ENCODE measurements around the gene ABCA7.

ABCA7 gene

DNA sequence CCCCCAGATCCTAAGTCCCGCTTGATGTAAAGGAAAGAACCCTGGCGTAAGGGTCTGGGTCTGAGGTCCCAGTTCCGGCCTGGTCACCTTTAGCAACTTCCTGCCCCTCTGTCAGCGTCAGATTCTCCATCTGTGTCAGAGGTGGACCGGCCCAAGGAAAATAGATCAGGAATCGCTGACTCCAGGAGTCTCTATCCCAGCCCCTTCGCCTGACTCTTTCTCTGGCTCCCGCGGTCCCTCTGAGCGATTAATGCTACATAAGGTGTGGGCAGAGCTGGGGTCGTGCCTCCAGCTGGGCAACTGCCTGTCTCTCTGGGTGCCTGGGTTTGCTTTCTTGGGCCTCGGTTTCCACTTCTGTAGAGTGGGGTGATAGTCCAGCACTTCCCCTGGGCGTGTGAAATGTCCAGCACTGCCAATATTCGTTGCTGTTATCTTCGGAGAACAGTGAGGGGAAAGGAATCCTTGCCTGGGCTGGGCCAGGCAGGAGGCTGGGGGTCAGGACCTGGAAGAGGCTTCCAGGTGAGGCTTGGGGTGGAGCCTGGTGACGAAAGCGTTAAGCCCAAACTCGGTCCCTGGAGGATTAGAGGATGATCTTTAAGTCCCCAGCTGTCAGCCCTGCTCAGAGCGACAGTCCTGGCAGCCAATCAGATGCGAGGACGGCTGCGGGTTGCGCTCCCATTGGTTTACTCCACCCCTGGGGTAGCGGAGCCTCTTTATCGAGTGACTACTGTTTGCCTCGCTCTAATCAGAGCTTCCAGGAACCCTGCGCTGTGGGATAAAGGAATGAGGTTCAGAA is 767 bp downstream of the ABCA7 start:
- DNase-seq (ENCODE audit: low read depth in 3 of 3, low spot score in 1 of 3) = peak; percentile 79 to 83 (median 80)

- no peak for DNase-seq (ENCODE audit: low read depth in 3 of 3, low spot score in 1 of 3)
These were observed 1.4 kb downstream of the ABCA7 start for GRCh38 chr19:1041272-1041834.

DNA sequence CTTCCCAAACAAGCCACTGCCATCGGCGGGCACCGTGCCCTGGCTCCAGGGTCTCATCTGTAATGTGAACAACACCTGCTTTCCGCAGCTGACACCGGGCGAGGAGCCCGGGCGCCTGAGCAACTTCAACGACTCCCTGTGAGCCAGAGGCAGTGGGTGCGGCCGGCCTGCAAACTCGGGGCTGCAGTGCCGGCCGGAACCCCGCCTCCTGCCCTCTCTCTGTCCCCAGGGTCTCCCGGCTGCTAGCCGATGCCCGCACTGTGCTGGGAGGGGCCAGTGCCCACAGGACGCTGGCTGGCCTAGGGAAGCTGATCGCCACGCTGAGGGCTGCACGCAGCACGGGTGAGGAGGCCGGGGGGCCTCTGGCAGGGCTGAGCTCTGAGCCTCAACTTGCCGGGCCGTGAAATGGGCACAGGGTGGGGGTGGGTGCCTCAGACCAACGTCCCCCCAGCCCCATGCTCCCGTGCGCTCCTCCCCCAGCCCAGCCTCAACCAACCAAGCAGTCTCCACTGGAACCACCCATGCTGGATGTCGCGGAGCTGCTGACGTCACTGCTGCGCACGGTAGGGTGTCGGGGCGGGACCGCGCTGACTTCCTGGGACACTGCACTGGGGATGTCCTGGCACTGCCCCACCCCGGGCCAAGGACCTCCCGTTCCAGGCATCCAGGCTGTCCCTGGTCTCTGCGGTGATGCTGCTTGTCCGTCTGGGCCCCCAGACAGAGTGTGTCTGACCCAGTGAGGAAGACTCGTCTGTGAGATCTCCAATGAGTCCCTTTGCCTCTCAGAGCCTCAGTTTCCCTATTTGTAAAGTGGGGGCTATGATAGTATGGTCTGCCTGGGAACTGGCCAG is 2.2 kb downstream of the ABCA7 start:
- no peak for DNase-seq (ENCODE audit: low read depth in 3 of 3, low spot score in 1 of 3)

DNA sequence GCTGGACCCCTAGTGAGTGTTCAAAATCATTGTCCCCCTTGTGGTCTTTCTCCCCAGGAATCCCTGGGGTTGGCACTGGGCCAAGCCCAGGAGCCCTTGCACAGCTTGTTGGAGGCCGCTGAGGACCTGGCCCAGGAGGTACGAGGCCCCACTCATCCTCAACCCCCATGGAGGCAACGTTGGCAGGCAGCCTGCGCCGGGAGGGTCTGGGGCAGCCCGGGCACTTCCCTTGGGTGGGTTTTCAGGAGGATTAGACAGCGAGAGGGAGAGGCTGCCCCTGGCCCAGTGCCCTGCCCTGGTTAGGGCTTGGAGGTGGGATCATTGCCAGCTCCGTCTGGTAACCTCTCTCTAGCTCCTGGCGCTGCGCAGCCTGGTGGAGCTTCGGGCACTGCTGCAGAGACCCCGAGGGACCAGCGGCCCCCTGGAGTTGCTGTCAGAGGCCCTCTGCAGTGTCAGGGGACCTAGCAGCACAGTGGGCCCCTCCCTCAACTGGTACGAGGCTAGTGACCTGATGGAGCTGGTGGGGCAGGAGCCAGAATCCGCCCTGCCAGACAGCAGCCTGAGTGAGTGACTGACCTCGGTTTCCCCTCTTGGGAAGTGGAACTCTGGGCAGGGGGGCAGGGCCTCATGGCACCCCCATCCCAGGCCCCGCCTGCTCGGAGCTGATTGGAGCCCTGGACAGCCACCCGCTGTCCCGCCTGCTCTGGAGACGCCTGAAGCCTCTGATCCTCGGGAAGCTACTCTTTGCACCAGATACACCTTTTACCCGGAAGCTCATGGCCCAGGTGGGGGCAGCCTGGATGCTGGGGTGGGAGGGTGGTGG is 3.0 kb downstream of the ABCA7 start:
- no peak for DNase-seq (ENCODE audit: low read depth in 3 of 3, low spot score in 1 of 3)

- no peak for DNase-seq (ENCODE audit: low read depth in 3 of 3, low spot score in 1 of 3)
These were observed 5.3 kb downstream of the ABCA7 start for GRCh38 chr19:1045247-1045603.

GRCh38 chr19:1046117-1046626 is 6.3 kb downstream of the ABCA7 start:
- DNase-seq (ENCODE audit: low read depth in 3 of 3, low spot score in 1 of 3) = no peak

DNA sequence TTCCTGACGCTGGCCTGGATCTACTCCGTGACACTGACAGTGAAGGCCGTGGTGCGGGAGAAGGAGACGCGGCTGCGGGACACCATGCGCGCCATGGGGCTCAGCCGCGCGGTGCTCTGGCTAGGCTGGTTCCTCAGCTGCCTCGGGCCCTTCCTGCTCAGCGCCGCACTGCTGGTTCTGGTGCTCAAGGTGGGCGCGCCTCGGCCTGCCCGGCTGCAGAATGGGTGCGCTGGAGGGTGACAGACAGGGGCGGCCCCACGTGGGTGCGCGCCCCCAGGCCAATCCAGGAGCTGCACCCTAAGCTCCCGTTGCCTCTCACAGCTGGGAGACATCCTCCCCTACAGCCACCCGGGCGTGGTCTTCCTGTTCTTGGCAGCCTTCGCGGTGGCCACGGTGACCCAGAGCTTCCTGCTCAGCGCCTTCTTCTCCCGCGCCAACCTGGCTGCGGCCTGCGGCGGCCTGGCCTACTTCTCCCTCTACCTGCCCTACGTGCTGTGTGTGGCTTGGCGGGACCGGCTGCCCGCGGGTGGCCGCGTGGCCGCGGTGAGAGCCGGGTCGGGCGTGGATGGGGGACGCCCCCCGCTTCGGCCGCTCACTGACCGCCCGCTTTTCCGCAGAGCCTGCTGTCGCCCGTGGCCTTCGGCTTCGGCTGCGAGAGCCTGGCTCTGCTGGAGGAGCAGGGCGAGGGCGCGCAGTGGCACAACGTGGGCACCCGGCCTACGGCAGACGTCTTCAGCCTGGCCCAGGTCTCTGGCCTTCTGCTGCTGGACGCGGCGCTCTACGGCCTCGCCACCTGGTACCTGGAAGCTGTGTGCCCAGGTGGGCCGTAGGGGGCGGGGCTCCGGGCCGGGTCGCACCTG is 7.2 kb downstream of the ABCA7 start:
- no peak for DNase-seq (ENCODE audit: low read depth in 3 of 3, low spot score in 1 of 3)

- no peak for DNase-seq (ENCODE audit: low read depth in 3 of 3, low spot score in 1 of 3)
These were observed 7.8 kb downstream of the ABCA7 start for GRCh38 chr19:1047696-1048147.

DNA sequence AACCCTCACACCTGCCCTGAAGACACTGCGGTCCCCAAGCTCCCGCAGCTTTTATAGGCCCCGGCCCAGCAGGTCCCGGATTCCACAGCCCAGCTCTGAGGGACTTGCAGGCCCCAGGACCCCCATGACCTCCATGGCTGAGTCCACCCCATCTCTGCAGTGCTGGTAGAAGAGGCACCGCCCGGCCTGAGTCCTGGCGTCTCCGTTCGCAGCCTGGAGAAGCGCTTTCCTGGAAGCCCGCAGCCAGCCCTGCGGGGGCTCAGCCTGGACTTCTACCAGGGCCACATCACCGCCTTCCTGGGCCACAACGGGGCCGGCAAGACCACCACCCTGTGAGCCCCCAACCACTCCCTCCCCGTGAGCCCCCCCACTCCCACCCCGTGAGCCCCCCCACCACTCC is 9.2 kb downstream of the ABCA7 start:
- DNase-seq (ENCODE audit: low read depth in 3 of 3, low spot score in 1 of 3) = no peak

DNA sequence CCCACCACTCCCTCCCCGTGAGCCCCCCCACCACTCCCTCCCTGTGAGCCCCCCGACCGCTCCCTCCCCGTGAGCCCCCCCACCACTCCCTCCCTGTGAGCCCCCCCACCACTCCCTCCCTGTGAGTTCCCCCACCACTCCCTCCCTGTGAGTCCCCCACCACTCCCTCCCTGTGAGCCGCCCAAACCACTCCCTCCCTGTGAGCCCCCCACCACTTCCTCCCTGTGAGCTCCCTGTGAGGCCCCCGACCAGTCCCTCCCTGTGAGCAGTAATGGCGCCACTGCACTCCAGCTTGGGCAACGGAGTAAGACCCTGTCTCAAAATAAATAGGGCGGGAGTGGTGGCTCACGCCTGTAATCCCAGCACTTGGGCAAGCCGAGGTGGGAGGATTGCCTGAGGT is 9.9 kb downstream of the ABCA7 start:
- DNase-seq (ENCODE audit: low read depth in 3 of 3, low spot score in 1 of 3) = no peak

DNA sequence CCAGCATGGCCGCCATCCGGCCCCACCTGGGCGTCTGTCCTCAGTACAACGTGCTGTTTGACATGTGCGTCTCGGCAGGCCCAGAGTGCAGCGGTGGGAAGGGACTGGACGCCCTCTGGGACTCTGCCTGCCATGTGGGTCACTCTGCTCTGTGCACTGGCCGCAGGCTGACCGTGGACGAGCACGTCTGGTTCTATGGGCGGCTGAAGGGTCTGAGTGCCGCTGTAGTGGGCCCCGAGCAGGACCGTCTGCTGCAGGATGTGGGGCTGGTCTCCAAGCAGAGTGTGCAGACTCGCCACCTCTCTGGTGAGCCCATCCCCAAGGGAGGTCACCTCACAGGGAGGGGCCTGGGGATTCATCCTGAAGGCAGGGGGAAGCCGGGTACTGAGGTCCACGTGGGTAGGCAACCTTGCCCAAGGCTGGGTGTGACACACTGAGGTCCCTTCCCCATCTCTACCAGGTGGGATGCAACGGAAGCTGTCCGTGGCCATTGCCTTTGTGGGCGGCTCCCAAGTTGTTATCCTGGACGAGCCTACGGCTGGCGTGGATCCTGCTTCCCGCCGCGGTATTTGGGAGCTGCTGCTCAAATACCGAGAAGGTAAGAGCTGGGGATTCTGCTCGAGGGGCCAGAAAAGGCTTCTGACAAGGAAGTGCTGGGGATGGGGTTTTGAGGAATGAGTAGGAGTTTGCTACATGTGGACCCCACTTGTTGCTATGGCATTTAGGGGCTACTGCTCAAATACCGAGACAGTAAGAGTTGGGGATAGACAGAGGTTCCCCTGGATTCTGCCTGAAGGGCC is 11.3 kb downstream of the ABCA7 start:
- no peak for DNase-seq (ENCODE audit: low read depth in 3 of 3, low spot score in 1 of 3)

DNA sequence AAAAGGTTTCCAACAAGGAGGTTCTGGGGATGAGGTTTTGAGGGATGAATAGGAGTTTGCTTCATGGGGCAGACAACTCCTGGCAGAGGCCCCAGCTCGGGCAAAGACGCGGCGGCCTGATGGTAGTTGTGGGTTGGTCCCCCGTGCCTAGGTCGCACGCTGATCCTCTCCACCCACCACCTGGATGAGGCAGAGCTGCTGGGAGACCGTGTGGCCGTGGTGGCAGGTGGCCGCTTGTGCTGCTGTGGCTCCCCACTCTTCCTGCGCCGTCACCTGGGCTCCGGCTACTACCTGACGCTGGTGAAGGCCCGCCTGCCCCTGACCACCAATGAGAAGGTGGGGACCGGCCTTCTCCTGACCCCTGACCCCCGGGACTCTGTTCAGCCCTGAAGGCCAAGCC is 11.9 kb downstream of the ABCA7 start:
- no peak for DNase-seq (ENCODE audit: low read depth in 3 of 3, low spot score in 1 of 3)

DNA sequence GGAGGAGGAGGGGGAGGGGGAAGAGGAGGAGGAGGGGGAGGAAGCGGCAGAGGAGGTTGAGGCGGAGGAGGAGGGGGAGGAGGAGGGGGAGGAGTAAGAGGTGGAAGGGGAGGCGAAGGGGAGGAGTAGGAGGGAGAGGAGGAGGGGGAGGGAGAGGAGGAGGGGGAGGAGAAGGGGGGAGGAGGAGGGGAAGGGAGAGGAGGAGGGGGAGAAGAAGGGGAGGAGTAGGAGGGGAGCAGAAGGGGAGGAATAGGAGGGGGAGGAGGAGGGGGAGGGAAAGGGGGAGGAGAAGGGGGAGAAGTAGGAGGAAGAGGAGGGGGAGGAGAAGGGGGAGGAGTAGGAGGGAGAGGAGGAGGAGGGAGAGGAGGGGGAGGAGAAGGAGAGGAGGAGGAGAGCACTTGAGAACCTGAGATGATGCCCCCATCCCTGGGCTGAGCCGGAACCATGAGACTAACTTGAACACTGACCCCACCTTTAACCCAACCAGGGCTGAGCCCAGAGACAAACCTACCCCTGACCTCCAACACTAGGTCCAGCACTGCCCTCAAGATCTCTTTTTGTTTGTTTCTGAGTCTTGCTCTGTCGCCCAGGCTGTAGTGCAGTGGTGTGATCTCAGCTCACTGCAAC is 12.6 kb downstream of the ABCA7 start:
- DNase-seq (ENCODE audit: low read depth in 3 of 3, low spot score in 1 of 3) = no peak

DNA sequence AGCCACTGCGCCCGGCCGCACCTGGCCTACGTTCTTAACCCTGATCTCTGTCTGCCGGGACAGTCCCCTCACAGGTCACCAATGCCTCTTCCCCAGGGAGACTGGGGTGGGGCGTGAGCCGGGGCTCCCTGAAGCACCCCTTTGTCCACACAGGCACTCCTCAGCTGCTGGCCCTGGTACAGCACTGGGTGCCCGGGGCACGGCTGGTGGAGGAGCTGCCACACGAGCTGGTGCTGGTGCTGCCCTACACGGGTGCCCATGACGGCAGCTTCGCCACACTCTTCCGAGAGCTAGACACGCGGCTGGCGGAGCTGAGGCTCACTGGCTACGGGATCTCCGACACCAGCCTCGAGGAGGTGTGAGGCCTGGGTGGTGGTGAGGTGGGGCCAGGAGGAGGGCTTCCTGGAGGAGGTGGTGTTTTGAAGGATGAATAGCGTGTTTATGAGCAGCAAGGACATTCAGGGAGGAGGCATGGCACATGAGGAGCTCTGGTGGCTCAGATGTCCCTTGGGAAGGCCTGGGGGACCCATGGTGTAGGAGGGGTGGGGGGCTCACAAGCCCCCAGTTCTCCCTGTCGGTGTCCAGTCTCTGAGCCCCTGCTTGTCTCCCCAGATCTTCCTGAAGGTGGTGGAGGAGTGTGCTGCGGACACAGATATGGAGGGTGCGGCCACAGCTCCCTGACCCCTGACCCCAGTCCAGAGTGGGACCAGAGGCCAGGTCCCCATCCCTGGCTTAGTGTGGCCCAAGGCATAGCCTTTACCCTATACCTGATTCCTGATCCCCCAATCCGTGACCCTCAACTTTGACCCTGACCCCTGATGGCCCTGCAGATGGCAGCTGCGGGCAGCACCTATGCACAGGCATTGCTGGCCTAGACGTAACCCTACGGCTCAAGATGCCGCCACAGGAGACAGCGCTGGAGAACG is 13.5 kb downstream of the ABCA7 start:
- no peak for DNase-seq (ENCODE audit: low read depth in 3 of 3, low spot score in 1 of 3)

DNA sequence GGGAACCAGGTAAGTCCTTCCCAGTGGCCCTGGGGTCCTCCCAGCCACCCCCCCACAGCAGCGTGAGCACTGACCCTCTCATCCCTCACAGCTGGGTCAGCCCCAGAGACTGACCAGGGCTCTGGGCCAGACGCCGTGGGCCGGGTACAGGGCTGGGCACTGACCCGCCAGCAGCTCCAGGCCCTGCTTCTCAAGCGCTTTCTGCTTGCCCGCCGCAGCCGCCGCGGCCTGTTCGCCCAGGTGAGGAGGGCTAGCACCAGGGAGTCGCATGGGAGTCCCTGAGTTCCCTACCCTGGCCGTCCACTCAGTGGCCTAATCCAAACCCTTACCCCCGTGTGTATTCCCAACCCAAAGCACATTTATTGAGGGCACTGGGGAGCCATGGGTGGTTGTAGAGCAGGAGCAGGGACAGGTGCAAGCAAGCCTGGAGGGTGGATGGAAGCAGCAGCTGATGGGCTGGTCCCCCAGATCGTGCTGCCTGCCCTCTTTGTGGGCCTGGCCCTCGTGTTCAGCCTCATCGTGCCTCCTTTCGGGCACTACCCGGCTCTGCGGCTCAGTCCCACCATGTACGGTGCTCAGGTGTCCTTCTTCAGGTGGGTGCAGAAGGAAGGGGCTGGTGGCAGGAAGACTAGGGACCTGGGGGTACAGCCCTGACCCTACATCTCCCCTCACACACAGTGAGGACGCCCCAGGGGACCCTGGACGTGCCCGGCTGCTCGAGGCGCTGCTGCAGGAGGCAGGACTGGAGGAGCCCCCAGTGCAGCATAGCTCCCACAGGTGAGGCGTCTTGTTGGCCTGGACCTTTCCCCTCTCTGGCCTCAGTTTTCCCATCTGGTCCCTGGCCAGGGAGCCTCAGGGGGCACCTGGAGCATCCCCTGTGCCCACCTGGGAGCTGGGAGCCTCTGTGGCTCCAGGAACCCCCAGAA is 14.5 kb downstream of the ABCA7 start:
- no peak for DNase-seq (ENCODE audit: low read depth in 3 of 3, low spot score in 1 of 3)

DNA sequence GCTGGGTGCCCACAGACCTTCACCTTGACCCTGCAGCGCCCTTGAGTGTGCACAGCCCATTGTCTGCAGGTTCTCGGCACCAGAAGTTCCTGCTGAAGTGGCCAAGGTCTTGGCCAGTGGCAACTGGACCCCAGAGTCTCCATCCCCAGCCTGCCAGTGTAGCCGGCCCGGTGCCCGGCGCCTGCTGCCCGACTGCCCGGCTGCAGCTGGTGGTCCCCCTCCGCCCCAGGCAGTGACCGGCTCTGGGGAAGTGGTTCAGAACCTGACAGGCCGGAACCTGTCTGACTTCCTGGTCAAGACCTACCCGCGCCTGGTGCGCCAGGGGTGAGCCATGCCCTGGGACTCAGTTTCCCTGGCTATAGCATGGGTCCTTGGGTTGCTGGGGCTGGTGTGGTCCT is 15.1 kb downstream of the ABCA7 start:
- no peak for DNase-seq (ENCODE audit: low read depth in 3 of 3, low spot score in 1 of 3)
